Measurements from ENCODE around the gene MLIP. TPM values are rescaled to one million over a fixed set of nuclear protein-coding genes. Genes with fewer than 3 reads are reported as not detected.
"Not testable (repeated sequence)": the region's sequence is repeated elsewhere in the genome, so short reads cannot be mapped to it uniquely, and the experiment has no call there.

MLIP gene
- total RNA-seq, 1 donor from 2014 or later = not detected

GRCh38 chr6:54196905-54197304, 85.7 kb downstream of the MLIP start:
- Histone ChIP-seq H3K79me2 (ENCODE audit: low read depth) (no peaks in the 10 kb centered on the region), H3K36me3 (no peaks in the 10 kb centered on the region), H3K4me2 (no peak overlapping the region), H4K20me1 (ENCODE audit: low read depth) (no peaks in the 10 kb centered on the region), H3K4me1 (no peaks in the 10 kb centered on the region), H3K4me3 (no peak overlapping the region), H3K27me3 (no peaks in the 10 kb centered on the region), H3K27ac (no peak overlapping the region), H2AFZ (replicated peaks) (no peak overlapping the region), H3K9ac (no peak overlapping the region), H3K9me3 (ENCODE audit: low read depth) (no peaks in the 10 kb centered on the region), H3F3A (ENCODE audit: low read depth) (no peaks in the 10 kb centered on the region)
- no peak overlapping the region for H3K4me3 Mint-ChIP-seq
- H3K9me3 Mint-ChIP-seq = no peaks in the 10 kb centered on the region
- H3K27me3 Mint-ChIP-seq (ENCODE audit: insufficient read depth, low read depth) = peaks cover 2% of the 10 kb centered on the region
- TF ChIP-seq EZH2 (IDR thresholded peaks at IDR 0.05) (no peak), EZH2phosphoT487 (IDR thresholded peaks at IDR 0.05) (no peak), CTCF (IDR thresholded peaks at IDR 0.05) (no peak)
- H3K36me3 Mint-ChIP-seq = no peaks in the 10 kb centered on the region
- DNase-seq (ENCODE audit: low spot score) = no peak
- H3K27ac Mint-ChIP-seq = no peak overlapping the region
- peaks cover 14% of the 10 kb centered on the region for H3K4me1 Mint-ChIP-seq

- Histone ChIP-seq H3K4me3 (no peak overlapping the region), H3K79me2 (ENCODE audit: low read depth) (no peaks in the 10 kb centered on the region), H3K4me1 (no peaks in the 10 kb centered on the region), H4K20me1 (ENCODE audit: low read depth) (no peaks in the 10 kb centered on the region), H3K27me3 (no peaks in the 10 kb centered on the region), H3K9me3 (ENCODE audit: low read depth) (no peaks in the 10 kb centered on the region), H3K4me2 (no peak overlapping the region), H2AFZ (replicated peaks) (no peak overlapping the region), H3K27ac (no peak overlapping the region), H3K36me3 (no peaks in the 10 kb centered on the region), H3K9ac (no peak overlapping the region), H3F3A (ENCODE audit: low read depth) (no peaks in the 10 kb centered on the region)
- Mint-ChIP-seq H3K27ac (no peak overlapping the region), H3K4me3 (no peak overlapping the region), H3K4me1 (peaks cover 11% of the 10 kb centered on the region), H3K36me3 (no peaks in the 10 kb centered on the region), H3K9me3 (no peaks in the 10 kb centered on the region), H3K27me3 (ENCODE audit: insufficient read depth, low read depth) (peaks cover 2% of the 10 kb centered on the region)
- TF ChIP-seq EZH2phosphoT487 (IDR thresholded peaks at IDR 0.05) = no peak
- no peak for TF ChIP-seq CTCF (IDR thresholded peaks at IDR 0.05)
- TF ChIP-seq EZH2 (IDR thresholded peaks at IDR 0.05) = no peak
- DNase-seq (ENCODE audit: low spot score) = no peak
Measured at GRCh38 chr6:54198134-54198533, 86.9 kb downstream of the MLIP start.

- H3K36me3 ChIP-seq; H3K9me3 Mint-ChIP-seq; H3K9ac ChIP-seq; H3K79me2 ChIP-seq (ENCODE audit: low read depth); DNase-seq (ENCODE audit: low spot score); H3K4me3 ChIP-seq; H3K4me2 ChIP-seq; H2AFZ ChIP-seq (replicated peaks); H3K4me3 Mint-ChIP-seq; H3K27ac Mint-ChIP-seq; H3K4me1 Mint-ChIP-seq; H3K27ac ChIP-seq; H3F3A ChIP-seq (ENCODE audit: low read depth); H3K9me3 ChIP-seq (ENCODE audit: low read depth); H3K4me1 ChIP-seq; H3K36me3 Mint-ChIP-seq; H3K27me3 ChIP-seq; H4K20me1 ChIP-seq (ENCODE audit: low read depth); H3K27me3 Mint-ChIP-seq (ENCODE audit: insufficient read depth, low read depth): not testable (repeated sequence)
Measured at GRCh38 chr6:54203474-54204035, 92.3 kb downstream of the MLIP start.

GRCh38 chr6:54204921-54205591, 93.8 kb downstream of the MLIP start:
- H3K27ac ChIP-seq = no peak overlapping the region
- DNase-seq (ENCODE audit: low spot score) = no peak
- H3K4me3 Mint-ChIP-seq = no peak overlapping the region
- no peaks in the 10 kb centered on the region for H3F3A ChIP-seq (ENCODE audit: low read depth)
- H3K79me2 ChIP-seq (ENCODE audit: low read depth) = no peaks in the 10 kb centered on the region
- TF ChIP-seq CTCF (IDR thresholded peaks at IDR 0.05) (no peak), EZH2 (IDR thresholded peaks at IDR 0.05) (no peak)
- no peak overlapping the region for H3K4me3 ChIP-seq
- no peaks in the 10 kb centered on the region for H3K27me3 ChIP-seq
- H3K4me1 ChIP-seq = no peaks in the 10 kb centered on the region
- no peaks in the 10 kb centered on the region for H3K27me3 Mint-ChIP-seq (ENCODE audit: insufficient read depth, low read depth)
- H2AFZ ChIP-seq (replicated peaks) = no peak overlapping the region
- no peaks in the 10 kb centered on the region for H3K36me3 ChIP-seq
- no peaks in the 10 kb centered on the region for H3K4me1 Mint-ChIP-seq
- no peaks in the 10 kb centered on the region for H3K9me3 ChIP-seq (ENCODE audit: low read depth)
- H3K36me3 Mint-ChIP-seq = no peaks in the 10 kb centered on the region
- H3K9ac ChIP-seq = no peak overlapping the region
- no peak overlapping the region for H3K27ac Mint-ChIP-seq
- no peaks in the 10 kb centered on the region for H4K20me1 ChIP-seq (ENCODE audit: low read depth)
- no peaks in the 10 kb centered on the region for H3K9me3 Mint-ChIP-seq
- H3K4me2 ChIP-seq = no peak overlapping the region

All from neural progenitor cell (in vitro differentiated cells).